HEK293 (cell line): ENCODE data around the gene RIN1.

Source experiments
- CTCF ChIP-seq: fragments of 450-650 bp; formaldehyde crosslinking; IDR thresholded peaks from 2 replicates; pipeline ENCODE4 v1.5.1; 2016; ENCODE audit warnings: missing biosample characterization, missing genetic modification characterization
- GLI2 ChIP-seq: fragments of 450-650 bp; formaldehyde crosslinking; IDR thresholded peaks from 2 replicates; pipeline ENCODE4; 2017; ENCODE audit warnings: missing biosample characterization, missing genetic modification characterization, low read depth, borderline replicate concordance
- HOXA7 ChIP-seq: sonication (generic); formaldehyde crosslinking; IDR thresholded peaks from 2 replicates; pipeline ENCODE4 v1.8.1; 2022; ENCODE audit warnings: missing genetic modification reagents, borderline replicate concordance
- PRDM1 ChIP-seq: fragments of 450-650 bp; formaldehyde crosslinking; IDR thresholded peaks from 2 replicates; pipeline ENCODE4; 2016; ENCODE audit warnings: missing biosample characterization, missing genetic modification characterization
- SETDB1 ChIP-seq: IDR thresholded peaks from one replicate; pipeline ENCODE4 v1.6.1; 2017; ENCODE audit warnings: mild to moderate bottlenecking, low read length, moderate library complexity, mixed read lengths; ENCODE audit not compliant: insufficient read length
- ZBTB7A ChIP-seq: fragments of 450-650 bp; formaldehyde crosslinking; IDR thresholded peaks from 2 replicates; pipeline ENCODE4 v1.5.1; 2016; ENCODE audit warnings: low read depth, missing biosample characterization, missing genetic modification characterization
- ZNF146 ChIP-seq: fragments of 450-650 bp; formaldehyde crosslinking; IDR thresholded peaks from 2 replicates; pipeline ENCODE4 v1.5.1; 2016; ENCODE audit warnings: missing biosample characterization, missing genetic modification characterization
- ZNF157 ChIP-seq: fragments of 450-650 bp; formaldehyde crosslinking; IDR thresholded peaks from 2 replicates; pipeline ENCODE4 v1.5.1; 2016; ENCODE audit warnings: missing biosample characterization, missing genetic modification characterization
- ZNF521 ChIP-seq: fragments of 450-650 bp; formaldehyde crosslinking; IDR thresholded peaks from 2 replicates; pipeline ENCODE4 v1.5.1; 2017; ENCODE audit warnings: missing biosample characterization, mild to moderate bottlenecking, missing genetic modification characterization
- ZNF776 ChIP-seq: fragments of 450-650 bp; formaldehyde crosslinking; IDR thresholded peaks from 2 replicates; pipeline ENCODE4 v1.5.0; 2017; ENCODE audit warnings: missing biosample characterization, missing genetic modification characterization, borderline replicate concordance

- TF ChIP-seq HOXA7 (CRISPR knock-in tag) (no peak), ZNF146 (no peak), SETDB1 (no peak), ZNF157 (tag by site-specific recombination) (no peak), CTCF (tag by site-specific recombination) (no peak), PRDM1 (no peak), ZBTB7A (tag by site-specific recombination) (no peak), GLI2 (tag by site-specific recombination) (no peak), ZNF521 (no peak), ZNF776 (tag by site-specific recombination) (no peak)
These were observed 25.3 kb upstream of the RIN1 start for GRCh38 chr11:66361502-66361941.
